ENCODE measurements around the gene CUL4A. TPM values are rescaled to one million over a fixed set of nuclear protein-coding genes. Genes with fewer than 3 reads are reported as not detected.
A peak's percentile ranks its signal among the peaks of the same experiment; 100 is the strongest.

CUL4A gene
- total and polyA plus RNA-seq, 9 of the 15 experiments (the other 6 are each of a cell fraction or from before 2014, with no cell fraction given): 21.1 to 92.0 (median 63.2) TPM

DNA sequence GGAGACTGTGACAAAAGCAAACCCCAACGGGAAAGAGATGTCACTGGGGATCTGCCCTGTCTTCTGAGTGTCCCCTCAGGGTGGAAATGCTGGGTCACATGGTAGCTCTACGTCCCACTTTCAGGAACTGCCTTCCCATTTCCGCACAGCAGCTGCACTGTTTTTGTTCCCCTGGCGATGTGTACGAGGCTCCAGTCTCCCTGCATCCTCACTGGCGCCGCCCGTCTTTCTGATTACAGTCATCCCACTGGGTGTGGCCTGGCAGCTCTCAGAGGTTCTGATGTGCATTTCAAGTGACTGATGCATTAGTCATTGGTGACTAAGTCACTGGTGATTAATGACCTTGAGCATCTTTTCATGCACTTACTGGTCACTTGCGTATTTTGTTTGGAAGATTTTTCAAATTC is 22.1 kb upstream of the CUL4A start (continued):
- TF ChIP-seq, protein P1, sequence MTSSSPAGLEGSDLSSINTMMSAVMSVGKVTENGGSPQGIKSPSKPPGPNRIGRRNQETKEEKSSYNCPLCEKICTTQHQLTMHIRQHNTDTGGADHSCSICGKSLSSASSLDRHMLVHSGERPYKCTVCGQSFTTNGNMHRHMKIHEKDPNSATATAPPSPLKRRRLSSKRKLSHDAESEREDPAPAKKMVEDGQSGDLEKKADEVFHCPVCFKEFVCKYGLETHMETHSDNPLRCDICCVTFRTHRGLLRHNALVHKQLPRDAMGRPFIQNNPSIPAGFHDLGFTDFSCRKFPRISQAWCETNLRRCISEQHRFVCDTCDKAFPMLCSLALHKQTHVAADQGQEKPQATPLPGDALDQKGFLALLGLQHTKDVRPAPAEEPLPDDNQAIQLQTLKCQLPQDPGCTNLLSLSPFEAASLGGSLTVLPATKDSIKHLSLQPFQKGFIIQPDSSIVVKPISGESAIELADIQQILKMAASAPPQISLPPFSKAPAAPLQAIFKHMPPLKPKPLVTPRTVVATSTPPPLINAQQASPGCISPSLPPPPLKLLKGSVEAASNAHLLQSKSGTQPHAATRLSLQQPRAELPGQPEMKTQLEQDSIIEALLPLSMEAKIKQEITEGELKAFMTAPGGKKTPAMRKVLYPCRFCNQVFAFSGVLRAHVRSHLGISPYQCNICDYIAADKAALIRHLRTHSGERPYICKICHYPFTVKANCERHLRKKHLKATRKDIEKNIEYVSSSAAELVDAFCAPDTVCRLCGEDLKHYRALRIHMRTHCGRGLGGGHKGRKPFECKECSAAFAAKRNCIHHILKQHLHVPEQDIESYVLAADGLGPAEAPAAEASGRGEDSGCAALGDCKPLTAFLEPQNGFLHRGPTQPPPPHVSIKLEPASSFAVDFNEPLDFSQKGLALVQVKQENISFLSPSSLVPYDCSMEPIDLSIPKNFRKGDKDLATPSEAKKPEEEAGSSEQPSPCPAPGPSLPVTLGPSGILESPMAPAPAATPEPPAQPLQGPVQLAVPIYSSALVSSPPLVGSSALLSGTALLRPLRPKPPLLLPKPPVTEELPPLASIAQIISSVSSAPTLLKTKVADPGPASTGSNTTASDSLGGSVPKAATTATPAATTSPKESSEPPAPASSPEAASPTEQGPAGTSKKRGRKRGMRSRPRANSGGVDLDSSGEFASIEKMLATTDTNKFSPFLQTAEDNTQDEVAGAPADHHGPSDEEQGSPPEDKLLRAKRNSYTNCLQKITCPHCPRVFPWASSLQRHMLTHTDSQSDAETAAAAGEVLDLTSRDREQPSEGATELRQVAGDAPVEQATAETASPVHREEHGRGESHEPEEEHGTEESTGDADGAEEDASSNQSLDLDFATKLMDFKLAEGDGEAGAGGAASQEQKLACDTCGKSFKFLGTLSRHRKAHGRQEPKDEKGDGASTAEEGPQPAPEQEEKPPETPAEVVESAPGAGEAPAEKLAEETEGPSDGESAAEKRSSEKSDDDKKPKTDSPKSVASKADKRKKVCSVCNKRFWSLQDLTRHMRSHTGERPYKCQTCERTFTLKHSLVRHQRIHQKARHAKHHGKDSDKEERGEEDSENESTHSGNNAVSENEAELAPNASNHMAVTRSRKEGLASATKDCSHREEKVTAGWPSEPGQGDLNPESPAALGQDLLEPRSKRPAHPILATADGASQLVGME (CRISPR knock-in tag; IDR thresholded peaks at IDR 0.05): no peak
- TF ChIP-seq, protein P2, sequence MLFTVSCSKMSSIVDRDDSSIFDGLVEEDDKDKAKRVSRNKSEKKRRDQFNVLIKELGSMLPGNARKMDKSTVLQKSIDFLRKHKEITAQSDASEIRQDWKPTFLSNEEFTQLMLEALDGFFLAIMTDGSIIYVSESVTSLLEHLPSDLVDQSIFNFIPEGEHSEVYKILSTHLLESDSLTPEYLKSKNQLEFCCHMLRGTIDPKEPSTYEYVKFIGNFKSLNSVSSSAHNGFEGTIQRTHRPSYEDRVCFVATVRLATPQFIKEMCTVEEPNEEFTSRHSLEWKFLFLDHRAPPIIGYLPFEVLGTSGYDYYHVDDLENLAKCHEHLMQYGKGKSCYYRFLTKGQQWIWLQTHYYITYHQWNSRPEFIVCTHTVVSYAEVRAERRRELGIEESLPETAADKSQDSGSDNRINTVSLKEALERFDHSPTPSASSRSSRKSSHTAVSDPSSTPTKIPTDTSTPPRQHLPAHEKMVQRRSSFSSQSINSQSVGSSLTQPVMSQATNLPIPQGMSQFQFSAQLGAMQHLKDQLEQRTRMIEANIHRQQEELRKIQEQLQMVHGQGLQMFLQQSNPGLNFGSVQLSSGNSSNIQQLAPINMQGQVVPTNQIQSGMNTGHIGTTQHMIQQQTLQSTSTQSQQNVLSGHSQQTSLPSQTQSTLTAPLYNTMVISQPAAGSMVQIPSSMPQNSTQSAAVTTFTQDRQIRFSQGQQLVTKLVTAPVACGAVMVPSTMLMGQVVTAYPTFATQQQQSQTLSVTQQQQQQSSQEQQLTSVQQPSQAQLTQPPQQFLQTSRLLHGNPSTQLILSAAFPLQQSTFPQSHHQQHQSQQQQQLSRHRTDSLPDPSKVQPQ (CRISPR knock-in tag; IDR thresholded peaks at IDR 0.05; ENCODE audit: borderline replicate concordance): no peak
- no peak for TF ChIP-seq RBM34 (IDR thresholded peaks at IDR 0.05; ENCODE audit: borderline replicate concordance, insufficient read depth, low read length)
- TF ChIP-seq, protein P3, sequence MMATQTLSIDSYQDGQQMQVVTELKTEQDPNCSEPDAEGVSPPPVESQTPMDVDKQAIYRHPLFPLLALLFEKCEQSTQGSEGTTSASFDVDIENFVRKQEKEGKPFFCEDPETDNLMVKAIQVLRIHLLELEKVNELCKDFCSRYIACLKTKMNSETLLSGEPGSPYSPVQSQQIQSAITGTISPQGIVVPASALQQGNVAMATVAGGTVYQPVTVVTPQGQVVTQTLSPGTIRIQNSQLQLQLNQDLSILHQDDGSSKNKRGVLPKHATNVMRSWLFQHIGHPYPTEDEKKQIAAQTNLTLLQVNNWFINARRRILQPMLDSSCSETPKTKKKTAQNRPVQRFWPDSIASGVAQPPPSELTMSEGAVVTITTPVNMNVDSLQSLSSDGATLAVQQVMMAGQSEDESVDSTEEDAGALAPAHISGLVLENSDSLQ (IDR thresholded peaks at IDR 0.05): peak; percentile 86
- no peak for TF ChIP-seq KHSRP (IDR thresholded peaks at IDR 0.05)
- no peak for TF ChIP-seq ZNF764 (CRISPR knock-in tag; IDR thresholded peaks at IDR 0.05; ENCODE audit: low read depth)
- no peak for TF ChIP-seq CBX5 (IDR thresholded peaks at IDR 0.05; ENCODE audit: borderline replicate concordance, low read depth)
- TF ChIP-seq CREM (IDR thresholded peaks at IDR 0.05; ENCODE audit: low read depth): peak; percentile 38; the same call in 1 of the 2 replicates
- TF ChIP-seq FOXJ2 (tag; IDR thresholded peaks at IDR 0.05): no peak
- TF ChIP-seq, protein P4, sequence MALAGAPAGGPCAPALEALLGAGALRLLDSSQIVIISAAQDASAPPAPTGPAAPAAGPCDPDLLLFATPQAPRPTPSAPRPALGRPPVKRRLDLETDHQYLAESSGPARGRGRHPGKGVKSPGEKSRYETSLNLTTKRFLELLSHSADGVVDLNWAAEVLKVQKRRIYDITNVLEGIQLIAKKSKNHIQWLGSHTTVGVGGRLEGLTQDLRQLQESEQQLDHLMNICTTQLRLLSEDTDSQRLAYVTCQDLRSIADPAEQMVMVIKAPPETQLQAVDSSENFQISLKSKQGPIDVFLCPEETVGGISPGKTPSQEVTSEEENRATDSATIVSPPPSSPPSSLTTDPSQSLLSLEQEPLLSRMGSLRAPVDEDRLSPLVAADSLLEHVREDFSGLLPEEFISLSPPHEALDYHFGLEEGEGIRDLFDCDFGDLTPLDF (CRISPR knock-in tag; IDR thresholded peaks at IDR 0.05): no peak
- TF ChIP-seq NR2C2 (CRISPR knock-in tag; IDR thresholded peaks at IDR 0.05): no peak
- TF ChIP-seq NR2C2 (tag; IDR thresholded peaks at IDR 0.05): no peak
- TF ChIP-seq, protein P5, sequence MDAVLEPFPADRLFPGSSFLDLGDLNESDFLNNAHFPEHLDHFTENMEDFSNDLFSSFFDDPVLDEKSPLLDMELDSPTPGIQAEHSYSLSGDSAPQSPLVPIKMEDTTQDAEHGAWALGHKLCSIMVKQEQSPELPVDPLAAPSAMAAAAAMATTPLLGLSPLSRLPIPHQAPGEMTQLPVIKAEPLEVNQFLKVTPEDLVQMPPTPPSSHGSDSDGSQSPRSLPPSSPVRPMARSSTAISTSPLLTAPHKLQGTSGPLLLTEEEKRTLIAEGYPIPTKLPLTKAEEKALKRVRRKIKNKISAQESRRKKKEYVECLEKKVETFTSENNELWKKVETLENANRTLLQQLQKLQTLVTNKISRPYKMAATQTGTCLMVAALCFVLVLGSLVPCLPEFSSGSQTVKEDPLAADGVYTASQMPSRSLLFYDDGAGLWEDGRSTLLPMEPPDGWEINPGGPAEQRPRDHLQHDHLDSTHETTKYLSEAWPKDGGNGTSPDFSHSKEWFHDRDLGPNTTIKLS (IDR thresholded peaks at IDR 0.05; ENCODE audit: borderline replicate concordance, low read depth): no peak
- no peak for TF ChIP-seq HMGN3 (IDR thresholded peaks at IDR 0.05; ENCODE audit: borderline replicate concordance, extremely low read depth, insufficient read length, low read depth, low read length)
- no peak for TF ChIP-seq ZNF551 (CRISPR knock-in tag; IDR thresholded peaks at IDR 0.05)
- no peak for TF ChIP-seq FOXM1 (IDR thresholded peaks at IDR 0.05; ENCODE audit: low read depth)
- TF ChIP-seq FOXM1 (CRISPR knock-in tag; IDR thresholded peaks at IDR 0.05; ENCODE audit: low read depth): no peak

Measured in K562 (cell line).